HEK293 (cell line): ENCODE measurements around the gene CCL27.

ENCODE experiments used
- CTCF ChIA-PET: fragments of 350-600 bp; formaldehyde crosslinking; extraction: SDS; loops from one replicate; lab custom pipeline; 2021; ENCODE audit warnings: antibody characterized with exemption; lab: Yijun Ruan, JAX
- POLR2A ChIA-PET: fragments of 300-600 bp; formaldehyde crosslinking; extraction: SDS; loops from one replicate; lab custom pipeline; 2020; ENCODE audit warnings: antibody characterized with exemption, inconsistent platforms; lab: Yijun Ruan, JAX
- H3K27ac ChIP-seq: fragments of 200-500 bp; sonication (Bioruptor generic); 2 replicates; pipeline ENCODE4 v1.5.1; 2014; ENCODE audit warnings: low read depth, low read length, control low read depth, inconsistent platforms; ENCODE audit errors: extremely low read depth
- H3K36me3 ChIP-seq, 2 experiments: fragments of 200-500 bp in 1 of 2; sonication (Bioruptor generic) in 1 of 2; 1 replicate in 1 of 2; 2 replicates in 1 of 2; pipeline ENCODE4 v1.5.1; 2014 to 2017; ENCODE audit warnings: inconsistent platforms in 2 of 2, low read length in 2 of 2; ENCODE audit not compliant: control insufficient read depth in 2 of 2, insufficient read depth in 1 of 2
- H3K4me1 ChIP-seq: fragments of 200-500 bp; sonication (Bioruptor generic); 2 replicates; pipeline ENCODE4 v1.5.1; 2014; ENCODE audit warnings: mild to moderate bottlenecking, low read length, inconsistent platforms; ENCODE audit not compliant: control insufficient read depth, insufficient read depth
- H3K4me3 ChIP-seq: 2 replicates; pipeline ENCODE4 v1.5.1; 2011; ENCODE audit warnings: low read depth, mild to moderate bottlenecking, control low read depth, low read length, moderate library complexity
- H3K9me3 ChIP-seq: fragments of 200-500 bp; sonication (Bioruptor generic); 2 replicates; pipeline ENCODE4 v1.5.1; 2014; ENCODE audit warnings: low read depth, low read length, inconsistent platforms; ENCODE audit not compliant: control insufficient read depth, insufficient read depth
- BCL11B ChIP-seq: fragments of 450-650 bp; formaldehyde crosslinking; IDR thresholded peaks from 2 replicates; pipeline ENCODE4 v1.5.1; 2016; ENCODE audit warnings: low read depth, missing biosample characterization, missing genetic modification characterization
- ELK4 ChIP-seq: IDR thresholded peaks from 2 replicates; pipeline ENCODE4 v1.6.1; 2011; ENCODE audit warnings: mild to moderate bottlenecking, low read depth, low read length, borderline replicate concordance
- GLIS2 ChIP-seq: fragments of 450-650 bp; formaldehyde crosslinking; IDR thresholded peaks from 2 replicates; pipeline ENCODE4 v1.5.1; 2016; ENCODE audit warnings: missing biosample characterization, missing genetic modification characterization
- HOXD13 ChIP-seq: sonication (generic); formaldehyde crosslinking; IDR thresholded peaks from 2 replicates; pipeline ENCODE4 v1.8.0; 2022; ENCODE audit warnings: missing genetic modification reagents, borderline replicate concordance
- KLF1 ChIP-seq: fragments of 450-650 bp; formaldehyde crosslinking; IDR thresholded peaks from 2 replicates; pipeline ENCODE4 v1.5.1; 2016; ENCODE audit warnings: missing biosample characterization, missing genetic modification characterization
- KLF9 ChIP-seq: fragments of 450-650 bp; formaldehyde crosslinking; IDR thresholded peaks from 2 replicates; pipeline ENCODE4 v1.5.1; 2016; ENCODE audit warnings: missing biosample characterization, missing genetic modification characterization, low read depth
- PRDM10 ChIP-seq: fragments of 450-650 bp; formaldehyde crosslinking; IDR thresholded peaks from 2 replicates; pipeline ENCODE4 v1.5.1; 2016; ENCODE audit warnings: missing biosample characterization, missing genetic modification characterization
- SCRT2 ChIP-seq: fragments of 450-650 bp; formaldehyde crosslinking; IDR thresholded peaks from 2 replicates; pipeline ENCODE4 v1.5.1; 2016; ENCODE audit warnings: missing biosample characterization, missing genetic modification characterization
- SP2 ChIP-seq: fragments of 450-650 bp; formaldehyde crosslinking; IDR thresholded peaks from 2 replicates; pipeline ENCODE4 v1.5.1; 2016; ENCODE audit warnings: missing biosample characterization, missing genetic modification characterization
- ZBTB8A ChIP-seq: fragments of 450-650 bp; formaldehyde crosslinking; IDR thresholded peaks from 2 replicates; pipeline ENCODE4 v1.5.1; 2016; ENCODE audit warnings: missing biosample characterization, missing genetic modification characterization
- ZFHX2 ChIP-seq: fragments of 450-650 bp; formaldehyde crosslinking; conservative IDR thresholded peaks from 2 replicates; pipeline ENCODE4 v1.5.1; 2016; ENCODE audit warnings: missing biosample characterization, missing genetic modification characterization
- ZFP69B ChIP-seq: fragments of 450-650 bp; formaldehyde crosslinking; IDR thresholded peaks from 2 replicates; pipeline ENCODE4 v1.5.1; 2016; ENCODE audit warnings: missing biosample characterization, missing genetic modification characterization
- ZNF366 ChIP-seq: fragments of 450-650 bp; formaldehyde crosslinking; conservative IDR thresholded peaks from 2 replicates; pipeline ENCODE4 v1.5.1; 2016; ENCODE audit warnings: missing biosample characterization, missing genetic modification characterization
- ZNF398 ChIP-seq: fragments of 450-650 bp; formaldehyde crosslinking; IDR thresholded peaks from 2 replicates; pipeline ENCODE4 v1.5.1; 2017; ENCODE audit warnings: missing biosample characterization, missing genetic modification characterization
- ZNF404 ChIP-seq: fragments of 450-650 bp; formaldehyde crosslinking; IDR thresholded peaks from 2 replicates; pipeline ENCODE4 v1.5.1; 2017; ENCODE audit warnings: missing biosample characterization, missing genetic modification characterization
- ZNF692 ChIP-seq: fragments of 450-650 bp; formaldehyde crosslinking; IDR thresholded peaks from 2 replicates; pipeline ENCODE4 v1.5.1; 2016; ENCODE audit warnings: missing biosample characterization, missing genetic modification characterization
- ZNF76 ChIP-seq: fragments of 450-650 bp; formaldehyde crosslinking; IDR thresholded peaks from 2 replicates; pipeline ENCODE4; 2016; ENCODE audit warnings: low read depth, missing biosample characterization, missing genetic modification characterization, borderline replicate concordance

Gene CCL27

GRCh38 chr9:34630402-34631154, 31.9 kb downstream of the CCL27 start:
- no peak overlapping the region for H3K4me3 ChIP-seq
- ChIA-PET POLR2A (no interaction called here), CTCF (interaction anchor here (0.7 to 3.2 kb wide), 7 partner anchors 10 to 227 kb away, joined by 3 to 18 read pairs (median 7); partner anchors contain the start of genes DCTN3 and RPP25L)
- peaks cover 0 to 10% of the 10 kb centered on the region in 2 experiments; a peak in 2 of 3 replicates for H3K36me3 ChIP-seq
- H3K27ac ChIP-seq, result no peak overlapping the region
- H3K9me3 ChIP-seq, result no peaks in the 10 kb centered on the region
- H3K4me1 ChIP-seq, result no peaks in the 10 kb centered on the region; the same call in 1 of the 2 replicates
- TF ChIP-seq PRDM10 (tag by site-specific recombination), result peak; percentile 80
- TF ChIP-seq ZNF76, result no peak
- TF ChIP-seq ZNF398 (tag by site-specific recombination), result 0 out of 2 replicates have a peak, but pooled peaks have one; percentile 9
- TF ChIP-seq ZFP69B (tag by site-specific recombination), result no peak
- no peak for TF ChIP-seq ZNF404 (tag by site-specific recombination)
- TF ChIP-seq KLF1 (tag by site-specific recombination), result 0 out of 2 replicates have a peak, but pooled peaks have one; percentile 10

- Histone ChIP-seq H3K36me3 (no peaks in the 10 kb centered on the region; a peak in 1 of 3 replicates), H3K9me3 (no peaks in the 10 kb centered on the region), H3K27ac (no peak overlapping the region), H3K4me3 (no peak overlapping the region), H3K4me1 (no peaks in the 10 kb centered on the region; the same call in 1 of the 2 replicates)
- TF ChIP-seq ZNF692, result peak; percentile 75
- TF ChIP-seq ZFP69B (tag by site-specific recombination), result peak; percentile 72
- no peak for TF ChIP-seq HOXD13 (CRISPR knock-in tag)
- 0 out of 2 replicates have a peak, but pooled peaks have one; percentile 1 for TF ChIP-seq GLIS2 (tag by site-specific recombination)
- POLR2A ChIA-PET, result interaction anchor here (1.5 kb wide), 1 partner anchor 8 kb away, joined by 9 read pairs; the partner anchor contains the start of gene SIGMAR1
- CTCF ChIA-PET, result interaction anchor here (0.7 to 3.2 kb wide), 6 partner anchors 9 to 107 kb away, joined by 3 to 18 read pairs (median 8); partner anchors contain the start of genes DCTN3 and RPP25L
Measured at GRCh38 chr9:34629491-34629808, 33.0 kb downstream of the CCL27 start.

- POLR2A ChIA-PET, result interaction anchor here (0.6 to 1.5 kb wide), 2 partner anchors 9 to 248 kb away, joined by 3 to 9 read pairs; partner anchors contain the start of gene SIGMAR1
- peak within 1 kb of the TSS; percentile 35 for H3K4me3 ChIP-seq
- H3K36me3 ChIP-seq, result no peaks in the 10 kb centered on the region
- H3K4me1 ChIP-seq, result no peaks in the 10 kb centered on the region; the same call in 1 of the 2 replicates
- CTCF ChIA-PET, result interaction anchor here (0.6 to 3.2 kb wide), 9 partner anchors 8 to 53 kb away, joined by 3 to 18 read pairs (median 3); partner anchors contain the start of genes DCTN3 and RPP25L
- H3K9me3 ChIP-seq, result no peaks in the 10 kb centered on the region
- no peak within 1 kb of the TSS for H3K27ac ChIP-seq
- TF ChIP-seq ELK4 (no peak), KLF9 (tag by site-specific recombination) (peak; percentile 43; the same call in 1 of the 2 replicates), ZBTB8A (0 out of 2 replicates have a peak, but pooled peaks have one; percentile 33), SP2 (tag by site-specific recombination) (0 out of 2 replicates have a peak, but pooled peaks have one; percentile 8), ZFHX2 (tag by site-specific recombination) (peak; percentile 67), GLIS2 (tag by site-specific recombination) (0 out of 2 replicates have a peak, but pooled peaks have one; percentile 20), BCL11B (tag by site-specific recombination) (no peak), SCRT2 (tag by site-specific recombination) (peak; percentile 86), ZNF366 (tag by site-specific recombination) (peak; percentile 58; the same call in 1 of the 2 replicates)
Measured at GRCh38 chr9:34628656-34629490, 33.6 kb downstream of the CCL27 start, which contains the start of gene ARID3C. Gene ARID3C (minus strand): TSS chr9:34629066. CDS start chr9:34628014, 1,052 bp downstream.
